GM23338 (cell line): Measurements from ENCODE around the gene EIF3B. TPM values are rescaled to one million over a fixed set of nuclear protein-coding genes. Genes with fewer than 3 reads are reported as not detected.

Experiments
- ATAC-seq: fragments of 200-7000 bp; cut with Tn5 transposase; 3 replicates; pipeline ENCODE4 v1.9.1; 2020
- DNase-seq: peaks from one replicate; pipeline ENCODE4 v3.0.0-alpha.2; 2015; ENCODE audit warnings: low spot score
- H2AFZ ChIP-seq: fragments of 200-600 bp; sonication (generic); 2 replicates; pipeline ENCODE4 v1.8.0; 2016; ENCODE audit warnings: antibody characterized with exemption, mild to moderate bottlenecking, moderate library complexity
- H3F3A ChIP-seq: fragments of 200-600 bp; sonication (generic); replicated peaks from 2 replicates; pipeline ENCODE4 v1.8.0; 2017; ENCODE audit warnings: antibody characterized with exemption, mixed run types, low read depth
- H3K27ac ChIP-seq: fragments of 200-600 bp; sonication (generic); 2 replicates; pipeline ENCODE4 v1.6.1; 2016; ENCODE audit warnings: low read depth
- H3K27me3 ChIP-seq: fragments of 200-600 bp; sonication (generic); 2 replicates; pipeline ENCODE4 v1.8.0; 2016; ENCODE audit warnings: mild to moderate bottlenecking, mixed run types, moderate library complexity; ENCODE audit not compliant: insufficient read depth
- H3K36me3 ChIP-seq: fragments of 200-600 bp; sonication (generic); 2 replicates; pipeline ENCODE4 v1.8.0; 2016; ENCODE audit warnings: mild to moderate bottlenecking; ENCODE audit not compliant: insufficient read depth
- H3K4me1 ChIP-seq: fragments of 200-600 bp; sonication (generic); 2 replicates; pipeline ENCODE4 v1.8.0; 2016; ENCODE audit warnings: mild to moderate bottlenecking, moderate library complexity; ENCODE audit not compliant: insufficient read depth
- H3K4me2 ChIP-seq: fragments of 200-600 bp; sonication (generic); 2 replicates; pipeline ENCODE4 v1.7.1; 2017; ENCODE audit warnings: mixed run types
- H3K4me3 ChIP-seq: fragments of 200-600 bp; sonication (generic); 2 replicates; pipeline ENCODE4 v1.6.1; 2016; ENCODE audit warnings: mixed run types
- H3K79me2 ChIP-seq: fragments of 200-600 bp; sonication (generic); replicated peaks from 2 replicates; pipeline ENCODE4 v1.8.0; 2017; ENCODE audit warnings: mild to moderate bottlenecking; ENCODE audit not compliant: insufficient read depth
- H3K9me2 ChIP-seq: fragments of 200-600 bp; sonication (generic); 2 replicates; pipeline ENCODE4 v1.8.0; 2017; ENCODE audit not compliant: insufficient read depth
- H4K20me1 ChIP-seq: fragments of 200-600 bp; sonication (generic); replicated peaks from 2 replicates; pipeline ENCODE4 v1.8.0; 2017; ENCODE audit warnings: mild to moderate bottlenecking; ENCODE audit not compliant: insufficient read depth
- H3K27ac Mint-ChIP-seq: 2 replicates; pipeline ENCODE4 v1.8.0; 2020; ENCODE audit warnings: inconsistent platforms, mild to moderate bottlenecking, moderate library complexity, mixed read lengths
- H3K27me3 Mint-ChIP-seq: 3 replicates; pipeline ENCODE4 v1.8.0; 2022; ENCODE audit warnings: low read depth, mild to moderate bottlenecking, moderate library complexity, mixed read lengths, inconsistent platforms; ENCODE audit not compliant: insufficient read depth, poor library complexity
- H3K36me3 Mint-ChIP-seq: 3 replicates; pipeline ENCODE4 v1.8.0; 2021; ENCODE audit warnings: low read depth, mild to moderate bottlenecking, inconsistent platforms, moderate library complexity, mixed read lengths
- H3K4me1 Mint-ChIP-seq: 3 replicates; pipeline ENCODE4 v1.8.0; 2020; ENCODE audit warnings: mild to moderate bottlenecking, inconsistent platforms, mixed read lengths
- H3K4me3 Mint-ChIP-seq: 3 replicates; pipeline ENCODE4 v1.8.0; 2021; ENCODE audit warnings: moderate library complexity, mild to moderate bottlenecking, inconsistent platforms, mixed read lengths
- H3K9me3 Mint-ChIP-seq: 3 replicates; pipeline ENCODE4 v1.8.0; 2020; ENCODE audit warnings: moderate library complexity, mild to moderate bottlenecking, inconsistent platforms, mixed read lengths
- CREB1 ChIP-seq: fragments of 250-450 bp; sonication (Bioruptor Pico); IDR thresholded peaks from 2 replicates; pipeline ENCODE4 v1.5.0; 2020; ENCODE audit warnings: low read depth, mild to moderate bottlenecking, moderate library complexity
- EZH2 ChIP-seq: fragments of 200-600 bp; sonication (generic); IDR thresholded peaks from one replicate; pipeline ENCODE4 v1.8.0; 2017; ENCODE audit warnings: antibody characterized with exemption, mild to moderate bottlenecking, low read depth; ENCODE audit not compliant: unreplicated experiment
- JUNB ChIP-seq: IDR thresholded peaks from one replicate; pipeline ENCODE4 v1.6.1; 2016; ENCODE audit warnings: antibody characterized with exemption; ENCODE audit not compliant: unreplicated experiment
- POLR2AphosphoS5 ChIP-seq: IDR thresholded peaks from 2 replicates; pipeline ENCODE4 v1.6.1; 2016; ENCODE audit warnings: antibody characterized with exemption, low read depth
- STAT1 ChIP-seq: IDR thresholded peaks from one replicate; pipeline ENCODE4 v1.6.1; 2016; ENCODE audit warnings: antibody characterized with exemption; ENCODE audit not compliant: unreplicated experiment
- ZNF331 ChIP-seq: fragments of 250-450 bp; sonication (Bioruptor Pico); IDR thresholded peaks from 2 replicates; pipeline ENCODE4 v1.5.0; 2020; ENCODE audit warnings: low read depth, mild to moderate bottlenecking, moderate library complexity
- polyA plus RNA-seq: library from polyadenylated mRNA; unstranded; fragments of >200 nt; fragmentation: Nextera tagmentation; extraction: Ambion mirVana; gene quantifications from 2 replicates; pipeline ENCODE4 v1.2.1, GENCODE V29; 2016
- total RNA-seq: library from RNA; depleted of rRNA; stranded (reverse); fragments of >200 nt; shearing (Covaris generic); gene quantifications from 2 replicates; pipeline ENCODE4 v1.2.3, GENCODE V29; 2014
- TF ChIP-seq, protein P1 (sequence below): IDR thresholded peaks from 2 replicates; pipeline ENCODE4 v1.6.1; 2016; ENCODE audit warnings: antibody characterized with exemption
- TF ChIP-seq, protein P2 (sequence below), 2 experiments: fragments of 200-600 bp in 1 of 2; sonication (generic) in 1 of 2; conservative IDR thresholded peaks; 2 replicates each; pipeline versions ENCODE4 v1.5.1 to v1.6.1; 2016 to 2017; ENCODE audit warnings: antibody characterized with exemption in 2 of 2, low read depth in 2 of 2, mild to moderate bottlenecking in 2 of 2, moderate library complexity in 1 of 2
- TF ChIP-seq, protein P3 (sequence below): fragments of 250-450 bp; sonication (Bioruptor Pico); IDR thresholded peaks from 2 replicates; pipeline ENCODE4 v1.5.0; 2020; ENCODE audit warnings: mild to moderate bottlenecking, moderate library complexity
- TF ChIP-seq, protein P4 (sequence below): IDR thresholded peaks from one replicate; pipeline ENCODE4 v1.6.1; 2018; ENCODE audit warnings: antibody characterized with exemption; ENCODE audit not compliant: unreplicated experiment

EIF3B gene
- total and polyA plus RNA-seq, 2 experiments from 2014 or later, result 106 to 355 TPM

DNA sequence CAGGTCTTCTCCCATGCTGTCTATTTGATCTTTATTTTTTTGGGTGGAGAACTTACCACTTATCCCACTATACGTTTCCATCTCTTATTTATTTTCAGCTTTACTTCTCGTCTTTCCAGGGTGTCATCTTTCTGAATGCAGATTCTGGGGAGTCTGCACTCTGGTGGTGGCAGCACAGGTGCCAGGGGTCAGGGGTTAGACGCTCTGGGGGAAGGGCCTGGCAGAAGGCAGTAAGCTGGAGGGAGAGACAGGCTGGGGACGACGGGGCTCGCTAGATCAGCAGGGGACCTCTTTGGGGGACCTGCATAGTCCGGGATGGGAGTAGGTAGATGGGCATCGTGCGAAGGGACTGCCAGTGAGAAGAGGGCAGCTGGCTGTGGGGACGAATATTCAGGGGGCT, 71.1 kb downstream of the EIF3B start:
- TF ChIP-seq JUNB (no peak), CREB1 (CRISPR knock-in tag) (no peak), POLR2AphosphoS5 (no peak), STAT1 (no peak), ZNF331 (CRISPR knock-in tag) (no peak), EZH2 (no peak)
- TF ChIP-seq, protein P1, sequence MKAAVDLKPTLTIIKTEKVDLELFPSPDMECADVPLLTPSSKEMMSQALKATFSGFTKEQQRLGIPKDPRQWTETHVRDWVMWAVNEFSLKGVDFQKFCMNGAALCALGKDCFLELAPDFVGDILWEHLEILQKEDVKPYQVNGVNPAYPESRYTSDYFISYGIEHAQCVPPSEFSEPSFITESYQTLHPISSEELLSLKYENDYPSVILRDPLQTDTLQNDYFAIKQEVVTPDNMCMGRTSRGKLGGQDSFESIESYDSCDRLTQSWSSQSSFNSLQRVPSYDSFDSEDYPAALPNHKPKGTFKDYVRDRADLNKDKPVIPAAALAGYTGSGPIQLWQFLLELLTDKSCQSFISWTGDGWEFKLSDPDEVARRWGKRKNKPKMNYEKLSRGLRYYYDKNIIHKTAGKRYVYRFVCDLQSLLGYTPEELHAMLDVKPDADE, result no peak
- TF ChIP-seq, protein P2, sequence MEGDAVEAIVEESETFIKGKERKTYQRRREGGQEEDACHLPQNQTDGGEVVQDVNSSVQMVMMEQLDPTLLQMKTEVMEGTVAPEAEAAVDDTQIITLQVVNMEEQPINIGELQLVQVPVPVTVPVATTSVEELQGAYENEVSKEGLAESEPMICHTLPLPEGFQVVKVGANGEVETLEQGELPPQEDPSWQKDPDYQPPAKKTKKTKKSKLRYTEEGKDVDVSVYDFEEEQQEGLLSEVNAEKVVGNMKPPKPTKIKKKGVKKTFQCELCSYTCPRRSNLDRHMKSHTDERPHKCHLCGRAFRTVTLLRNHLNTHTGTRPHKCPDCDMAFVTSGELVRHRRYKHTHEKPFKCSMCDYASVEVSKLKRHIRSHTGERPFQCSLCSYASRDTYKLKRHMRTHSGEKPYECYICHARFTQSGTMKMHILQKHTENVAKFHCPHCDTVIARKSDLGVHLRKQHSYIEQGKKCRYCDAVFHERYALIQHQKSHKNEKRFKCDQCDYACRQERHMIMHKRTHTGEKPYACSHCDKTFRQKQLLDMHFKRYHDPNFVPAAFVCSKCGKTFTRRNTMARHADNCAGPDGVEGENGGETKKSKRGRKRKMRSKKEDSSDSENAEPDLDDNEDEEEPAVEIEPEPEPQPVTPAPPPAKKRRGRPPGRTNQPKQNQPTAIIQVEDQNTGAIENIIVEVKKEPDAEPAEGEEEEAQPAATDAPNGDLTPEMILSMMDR (conservative IDR thresholded peaks at IDR 0.05; ENCODE audit: low read depth in 2 of 2), result no peak
- TF ChIP-seq, protein P3, sequence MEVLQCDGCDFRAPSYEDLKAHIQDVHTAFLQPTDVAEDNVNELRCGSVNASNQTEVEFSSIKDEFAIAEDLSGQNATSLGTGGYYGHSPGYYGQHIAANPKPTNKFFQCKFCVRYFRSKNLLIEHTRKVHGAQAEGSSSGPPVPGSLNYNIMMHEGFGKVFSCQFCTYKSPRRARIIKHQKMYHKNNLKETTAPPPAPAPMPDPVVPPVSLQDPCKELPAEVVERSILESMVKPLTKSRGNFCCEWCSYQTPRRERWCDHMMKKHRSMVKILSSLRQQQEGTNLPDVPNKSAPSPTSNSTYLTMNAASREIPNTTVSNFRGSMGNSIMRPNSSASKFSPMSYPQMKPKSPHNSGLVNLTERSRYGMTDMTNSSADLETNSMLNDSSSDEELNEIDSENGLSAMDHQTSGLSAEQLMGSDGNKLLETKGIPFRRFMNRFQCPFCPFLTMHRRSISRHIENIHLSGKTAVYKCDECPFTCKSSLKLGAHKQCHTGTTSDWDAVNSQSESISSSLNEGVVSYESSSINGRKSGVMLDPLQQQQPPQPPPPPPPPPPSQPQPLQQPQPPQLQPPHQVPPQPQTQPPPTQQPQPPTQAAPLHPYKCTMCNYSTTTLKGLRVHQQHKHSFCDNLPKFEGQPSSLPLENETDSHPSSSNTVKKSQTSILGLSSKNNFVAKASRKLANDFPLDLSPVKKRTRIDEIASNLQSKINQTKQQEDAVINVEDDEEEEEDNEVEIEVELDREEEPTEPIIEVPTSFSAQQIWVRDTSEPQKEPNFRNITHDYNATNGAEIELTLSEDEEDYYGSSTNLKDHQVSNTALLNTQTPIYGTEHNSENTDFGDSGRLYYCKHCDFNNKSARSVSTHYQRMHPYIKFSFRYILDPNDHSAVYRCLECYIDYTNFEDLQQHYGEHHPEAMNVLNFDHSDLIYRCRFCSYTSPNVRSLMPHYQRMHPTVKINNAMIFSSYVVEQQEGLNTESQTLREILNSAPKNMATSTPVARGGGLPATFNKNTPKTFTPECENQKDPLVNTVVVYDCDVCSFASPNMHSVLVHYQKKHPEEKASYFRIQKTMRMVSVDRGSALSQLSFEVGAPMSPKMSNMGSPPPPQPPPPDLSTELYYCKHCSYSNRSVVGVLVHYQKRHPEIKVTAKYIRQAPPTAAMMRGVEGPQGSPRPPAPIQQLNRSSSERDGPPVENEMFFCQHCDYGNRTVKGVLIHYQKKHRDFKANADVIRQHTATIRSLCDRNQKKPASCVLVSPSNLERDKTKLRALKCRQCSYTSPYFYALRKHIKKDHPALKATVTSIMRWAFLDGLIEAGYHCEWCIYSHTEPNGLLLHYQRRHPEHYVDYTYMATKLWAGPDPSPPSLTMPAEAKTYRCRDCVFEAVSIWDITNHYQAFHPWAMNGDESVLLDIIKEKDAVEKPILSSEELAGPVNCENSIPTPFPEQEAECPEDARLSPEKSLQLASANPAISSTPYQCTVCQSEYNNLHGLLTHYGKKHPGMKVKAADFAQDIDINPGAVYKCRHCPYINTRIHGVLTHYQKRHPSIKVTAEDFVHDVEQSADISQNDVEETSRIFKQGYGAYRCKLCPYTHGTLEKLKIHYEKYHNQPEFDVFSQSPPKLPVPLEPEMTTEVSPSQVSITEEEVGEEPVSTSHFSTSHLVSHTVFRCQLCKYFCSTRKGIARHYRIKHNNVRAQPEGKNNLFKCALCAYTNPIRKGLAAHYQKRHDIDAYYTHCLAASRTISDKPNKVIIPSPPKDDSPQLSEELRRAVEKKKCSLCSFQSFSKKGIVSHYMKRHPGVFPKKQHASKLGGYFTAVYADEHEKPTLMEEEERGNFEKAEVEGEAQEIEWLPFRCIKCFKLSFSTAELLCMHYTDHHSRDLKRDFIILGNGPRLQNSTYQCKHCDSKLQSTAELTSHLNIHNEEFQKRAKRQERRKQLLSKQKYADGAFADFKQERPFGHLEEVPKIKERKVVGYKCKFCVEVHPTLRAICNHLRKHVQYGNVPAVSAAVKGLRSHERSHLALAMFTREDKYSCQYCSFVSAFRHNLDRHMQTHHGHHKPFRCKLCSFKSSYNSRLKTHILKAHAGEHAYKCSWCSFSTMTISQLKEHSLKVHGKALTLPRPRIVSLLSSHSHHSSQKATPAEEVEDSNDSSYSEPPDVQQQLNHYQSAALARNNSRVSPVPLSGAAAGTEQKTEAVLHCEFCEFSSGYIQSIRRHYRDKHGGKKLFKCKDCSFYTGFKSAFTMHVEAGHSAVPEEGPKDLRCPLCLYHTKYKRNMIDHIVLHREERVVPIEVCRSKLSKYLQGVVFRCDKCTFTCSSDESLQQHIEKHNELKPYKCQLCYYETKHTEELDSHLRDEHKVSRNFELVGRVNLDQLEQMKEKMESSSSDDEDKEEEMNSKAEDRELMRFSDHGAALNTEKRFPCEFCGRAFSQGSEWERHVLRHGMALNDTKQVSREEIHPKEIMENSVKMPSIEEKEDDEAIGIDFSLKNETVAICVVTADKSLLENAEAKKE (CRISPR knock-in tag), result no peak
- TF ChIP-seq, protein P4, sequence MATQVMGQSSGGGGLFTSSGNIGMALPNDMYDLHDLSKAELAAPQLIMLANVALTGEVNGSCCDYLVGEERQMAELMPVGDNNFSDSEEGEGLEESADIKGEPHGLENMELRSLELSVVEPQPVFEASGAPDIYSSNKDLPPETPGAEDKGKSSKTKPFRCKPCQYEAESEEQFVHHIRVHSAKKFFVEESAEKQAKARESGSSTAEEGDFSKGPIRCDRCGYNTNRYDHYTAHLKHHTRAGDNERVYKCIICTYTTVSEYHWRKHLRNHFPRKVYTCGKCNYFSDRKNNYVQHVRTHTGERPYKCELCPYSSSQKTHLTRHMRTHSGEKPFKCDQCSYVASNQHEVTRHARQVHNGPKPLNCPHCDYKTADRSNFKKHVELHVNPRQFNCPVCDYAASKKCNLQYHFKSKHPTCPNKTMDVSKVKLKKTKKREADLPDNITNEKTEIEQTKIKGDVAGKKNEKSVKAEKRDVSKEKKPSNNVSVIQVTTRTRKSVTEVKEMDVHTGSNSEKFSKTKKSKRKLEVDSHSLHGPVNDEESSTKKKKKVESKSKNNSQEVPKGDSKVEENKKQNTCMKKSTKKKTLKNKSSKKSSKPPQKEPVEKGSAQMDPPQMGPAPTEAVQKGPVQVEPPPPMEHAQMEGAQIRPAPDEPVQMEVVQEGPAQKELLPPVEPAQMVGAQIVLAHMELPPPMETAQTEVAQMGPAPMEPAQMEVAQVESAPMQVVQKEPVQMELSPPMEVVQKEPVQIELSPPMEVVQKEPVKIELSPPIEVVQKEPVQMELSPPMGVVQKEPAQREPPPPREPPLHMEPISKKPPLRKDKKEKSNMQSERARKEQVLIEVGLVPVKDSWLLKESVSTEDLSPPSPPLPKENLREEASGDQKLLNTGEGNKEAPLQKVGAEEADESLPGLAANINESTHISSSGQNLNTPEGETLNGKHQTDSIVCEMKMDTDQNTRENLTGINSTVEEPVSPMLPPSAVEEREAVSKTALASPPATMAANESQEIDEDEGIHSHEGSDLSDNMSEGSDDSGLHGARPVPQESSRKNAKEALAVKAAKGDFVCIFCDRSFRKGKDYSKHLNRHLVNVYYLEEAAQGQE, result no peak
- H3K9me3 Mint-ChIP-seq, result peaks cover 1% of the 10 kb centered on the region; the same call in 2 of the 3 replicates
- Histone ChIP-seq H3K79me2 (peaks cover 2% of the 10 kb centered on the region), H4K20me1 (no peaks in the 10 kb centered on the region), H3K27ac (peak overlapping the region; percentile 42; the same call in 1 of the 2 replicates), H3F3A (no peaks in the 10 kb centered on the region), H3K27me3 (no peaks in the 10 kb centered on the region), H3K4me3 (no peak overlapping the region), H3K9me2 (no peaks in the 10 kb centered on the region), H3K4me2 (peak overlapping the region; percentile 21; the same call in 1 of the 2 replicates), H3K4me1 (peaks cover 3% of the 10 kb centered on the region), H3K36me3 (no peaks in the 10 kb centered on the region), H2AFZ (no peak overlapping the region)
- H3K27ac Mint-ChIP-seq, result peak overlapping the region; percentile 14
- DNase-seq (no peak), ATAC-seq (peak; percentile 66)
- H3K4me1 Mint-ChIP-seq, result peaks cover 13% of the 10 kb centered on the region
- H3K4me3 Mint-ChIP-seq, result no peak overlapping the region; the same call in 2 of the 3 replicates
- peaks cover 4% of the 10 kb centered on the region for H3K27me3 Mint-ChIP-seq
- H3K36me3 Mint-ChIP-seq, result peaks cover under 1% of the 10 kb centered on the region; the same call in 2 of the 3 replicates
